Mononuclear cell (primary cell): Measurements from ENCODE around the gene NRG2. TPM values are rescaled to one million over a fixed set of nuclear protein-coding genes. Genes with fewer than 3 reads are reported as not detected.

ENCODE experiments used
- H3K27me3 ChIP-seq: 2 replicates; pipeline ENCODE4 v1.6.0; 2011; ENCODE audit warnings: low read length, control low read depth; ENCODE audit not compliant: insufficient read depth
- H3K4me1 ChIP-seq: 2 replicates; pipeline ENCODE4 v1.5.1; 2011; ENCODE audit warnings: mild to moderate bottlenecking, low read length, control low read depth; ENCODE audit not compliant: insufficient read depth
- H3K4me3 ChIP-seq: 2 replicates; pipeline ENCODE4 v1.5.1; 2011; ENCODE audit warnings: mild to moderate bottlenecking, low read length, moderate library complexity
- H3K9me3 ChIP-seq: 2 replicates; pipeline ENCODE4 v1.5.1; 2011; ENCODE audit warnings: low read depth, mild to moderate bottlenecking, control low read depth, low read length
- total RNA-seq: library from RNA; depleted of rRNA; stranded (reverse); fragments of >200 nt; gene quantifications from one replicate; pipeline ENCODE4 v1.2.3, GENCODE V29; 2012

NRG2 gene
- total RNA-seq, 1 donor, result 0.10 TPM

DNA sequence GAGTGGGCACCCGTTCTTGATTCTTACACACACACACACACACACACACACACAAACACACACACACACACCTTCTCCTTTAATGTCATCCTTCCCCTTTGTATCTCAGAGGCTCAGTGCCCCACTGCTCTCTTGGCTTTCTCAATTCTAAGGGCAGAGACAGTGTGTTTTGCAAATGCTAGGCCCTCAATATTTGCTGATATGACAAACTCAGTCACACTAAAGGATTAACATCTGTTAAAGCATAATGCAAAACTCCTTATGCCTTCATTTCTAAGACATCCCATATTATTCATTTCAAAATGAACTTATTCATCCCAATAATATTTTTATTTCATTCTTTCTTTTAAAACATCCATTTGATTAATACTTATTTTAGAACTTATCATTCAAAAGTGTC lies 8.9 kb upstream of the NRG2 start:
- peaks cover 68% of the 10 kb centered on the region for H3K27me3 ChIP-seq
- no peak overlapping the region for H3K4me3 ChIP-seq
- no peaks in the 10 kb centered on the region for H3K9me3 ChIP-seq
- no peaks in the 10 kb centered on the region for H3K4me1 ChIP-seq

GRCh38 chr5:140049713-140050112 lies 6.6 kb upstream of the NRG2 start:
- Histone ChIP-seq H3K27me3 (peaks cover 64% of the 10 kb centered on the region), H3K9me3 (no peaks in the 10 kb centered on the region), H3K4me3 (no peak overlapping the region), H3K4me1 (no peaks in the 10 kb centered on the region)

- no peaks in the 10 kb centered on the region for H3K4me1 ChIP-seq
- H3K9me3 ChIP-seq, result no peaks in the 10 kb centered on the region
- H3K27me3 ChIP-seq, result peaks cover 64% of the 10 kb centered on the region
- no peak overlapping the region for H3K4me3 ChIP-seq
These were observed 6.1 kb upstream of the NRG2 start for GRCh38 chr5:140049205-140049604.

DNA sequence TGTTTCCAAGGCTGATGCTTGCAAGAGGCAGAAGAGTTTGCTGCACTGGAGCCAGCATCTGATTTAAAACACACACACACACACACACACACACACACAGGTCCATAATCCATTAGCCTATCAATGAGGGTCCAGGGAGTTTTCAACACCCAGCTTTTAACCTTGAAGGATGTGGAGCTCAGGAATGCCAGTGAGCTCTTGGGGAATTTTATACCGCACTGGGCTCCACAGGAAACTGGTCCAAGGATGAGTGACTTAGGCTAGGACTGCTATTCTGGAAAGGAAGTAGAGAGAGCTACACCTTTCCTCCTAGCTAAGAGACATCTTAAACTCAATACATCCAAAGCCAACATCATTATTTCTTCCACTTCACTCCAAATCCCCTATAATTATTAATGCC lies 942 bp upstream of the NRG2 start:
- Histone ChIP-seq H3K4me3 (no peak overlapping the region), H3K4me1 (peaks cover 23% of the 10 kb centered on the region), H3K9me3 (no peaks in the 10 kb centered on the region), H3K27me3 (peaks cover 87% of the 10 kb centered on the region)

DNA sequence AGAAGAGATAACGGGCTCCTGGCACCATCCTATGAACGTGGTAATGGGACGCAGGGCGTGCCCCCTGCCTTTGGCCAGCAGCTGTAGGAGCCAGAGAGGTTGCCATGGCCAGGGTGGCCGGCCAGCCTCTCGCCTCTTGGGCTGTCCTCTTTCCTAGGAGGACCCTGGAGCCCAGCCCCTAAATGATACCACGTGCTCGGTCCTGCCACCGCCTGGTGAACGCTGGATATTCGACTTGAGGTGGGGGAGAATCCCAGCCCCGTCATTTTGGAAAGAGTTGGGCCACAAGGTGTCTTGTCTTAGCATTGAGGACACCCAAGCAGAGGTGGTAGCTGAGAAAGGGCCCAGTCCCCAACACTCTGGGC lies 391 bp upstream of the NRG2 start:
- peaks cover 26% of the 10 kb centered on the region for H3K4me1 ChIP-seq
- H3K27me3 ChIP-seq, result peaks cover 84% of the 10 kb centered on the region
- H3K4me3 ChIP-seq, result peak overlapping the region; percentile 6
- H3K9me3 ChIP-seq, result no peaks in the 10 kb centered on the region

DNA sequence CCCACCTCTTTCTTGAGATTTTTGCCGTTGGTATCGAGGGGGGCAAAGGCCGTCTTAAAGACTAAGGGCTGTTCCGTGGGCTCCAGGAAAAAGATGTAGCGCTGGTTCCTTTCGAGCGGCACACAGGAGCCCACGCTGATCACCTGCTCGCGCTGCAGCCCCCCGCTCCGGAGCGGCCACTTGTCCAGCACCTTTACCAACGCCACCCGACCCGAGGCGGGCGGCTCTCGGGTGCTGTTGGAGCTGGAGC lies 781 bp downstream of the NRG2 start:
- Histone ChIP-seq H3K27me3 (peaks cover 84% of the 10 kb centered on the region), H3K4me3 (no peak overlapping the region), H3K9me3 (no peaks in the 10 kb centered on the region), H3K4me1 (peaks cover 28% of the 10 kb centered on the region)

GRCh38 chr5:140041492-140042392 lies 1.4 kb downstream of the NRG2 start:
- Histone ChIP-seq H3K27me3 (peaks cover 85% of the 10 kb centered on the region), H3K4me1 (peaks cover 28% of the 10 kb centered on the region), H3K9me3 (no peaks in the 10 kb centered on the region), H3K4me3 (no peak overlapping the region)

DNA sequence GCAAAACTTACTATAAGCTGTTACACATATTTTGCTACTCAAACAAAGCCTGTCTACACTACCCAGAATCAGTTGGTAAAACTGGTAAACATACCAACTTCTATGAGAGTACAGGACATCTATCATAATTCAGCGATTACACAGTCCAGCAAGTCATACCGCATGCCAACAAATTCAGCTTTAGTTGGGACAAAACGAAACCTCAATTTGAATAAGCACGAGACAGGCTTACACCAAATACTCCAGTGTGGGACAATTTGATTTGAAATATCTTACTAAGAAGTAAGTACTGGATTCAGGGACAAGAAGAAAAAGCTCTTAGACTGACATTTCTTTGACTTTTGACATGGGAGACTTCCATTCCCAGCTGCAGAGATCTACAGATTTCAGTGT lies 2.0 kb downstream of the NRG2 start:
- H3K27me3 ChIP-seq, result peaks cover 88% of the 10 kb centered on the region

GRCh38 chr5:140040358-140040757 lies 2.7 kb downstream of the NRG2 start:
- peaks cover 88% of the 10 kb centered on the region for H3K27me3 ChIP-seq
- H3K4me3 ChIP-seq, result no peak overlapping the region
- H3K9me3 ChIP-seq, result no peaks in the 10 kb centered on the region
- peaks cover 28% of the 10 kb centered on the region for H3K4me1 ChIP-seq

More for the DNA sequence above, 2.0 kb downstream of the NRG2 start:
- Histone ChIP-seq H3K4me1 (peaks cover 28% of the 10 kb centered on the region), H3K4me3 (no peak overlapping the region), H3K9me3 (no peaks in the 10 kb centered on the region)

DNA sequence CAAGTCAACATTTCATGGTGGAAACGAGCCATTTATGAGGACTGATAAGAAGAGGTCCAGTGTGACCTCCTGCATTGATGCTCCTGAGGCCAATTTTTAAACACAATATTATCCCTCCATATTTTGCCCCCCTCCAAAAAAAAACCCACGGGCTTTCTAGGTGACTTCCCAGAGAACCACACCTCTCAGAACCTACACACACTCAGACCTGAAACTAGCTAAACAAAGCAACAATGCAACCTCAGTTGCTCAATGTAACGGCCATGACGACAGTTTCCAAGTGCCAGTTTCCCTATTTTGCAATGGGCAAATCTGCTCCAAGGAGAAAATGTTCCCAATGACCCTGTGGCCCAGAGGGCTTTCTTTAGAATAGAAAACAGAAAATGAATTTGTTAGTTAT lies 3.5 kb downstream of the NRG2 start:
- Histone ChIP-seq H3K4me1 (peaks cover 28% of the 10 kb centered on the region), H3K9me3 (no peaks in the 10 kb centered on the region), H3K4me3 (no peak overlapping the region), H3K27me3 (peaks cover 87% of the 10 kb centered on the region)

DNA sequence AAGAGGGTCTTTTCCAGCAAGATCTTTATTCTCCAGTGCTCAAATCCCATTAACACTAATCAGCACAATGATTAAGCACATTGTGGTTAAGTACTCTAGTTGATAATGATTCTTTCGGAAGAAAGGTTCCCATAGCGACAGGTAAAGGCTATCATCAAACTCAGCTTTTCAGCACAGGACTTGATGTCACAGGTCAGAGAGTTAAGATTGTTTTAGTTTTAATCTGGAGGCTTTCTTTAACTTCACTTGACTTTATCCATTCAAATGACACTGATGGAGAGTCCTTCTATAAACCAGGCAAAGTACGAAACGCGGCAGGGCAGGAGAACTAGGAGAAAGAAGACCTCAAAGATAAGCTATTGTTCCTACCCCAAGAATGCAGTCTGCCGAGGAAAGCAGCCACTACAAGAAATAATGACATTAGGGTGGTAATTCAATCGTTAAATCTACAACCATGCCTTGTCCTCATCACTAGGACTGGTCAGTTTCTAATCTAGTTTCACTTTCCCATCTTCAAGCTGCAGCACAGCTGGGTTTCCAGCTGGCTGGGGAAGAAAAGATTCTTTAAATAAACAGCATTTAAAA lies 4.6 kb downstream of the NRG2 start:
- H3K4me1 ChIP-seq, result peaks cover 21% of the 10 kb centered on the region
- peaks cover 86% of the 10 kb centered on the region for H3K27me3 ChIP-seq
- no peak overlapping the region for H3K4me3 ChIP-seq
- no peaks in the 10 kb centered on the region for H3K9me3 ChIP-seq

GRCh38 chr5:140037012-140037411 lies 6.1 kb downstream of the NRG2 start:
- peaks cover 87% of the 10 kb centered on the region for H3K27me3 ChIP-seq
- no peaks in the 10 kb centered on the region for H3K9me3 ChIP-seq
- no peak overlapping the region for H3K4me3 ChIP-seq
- peaks cover 10% of the 10 kb centered on the region for H3K4me1 ChIP-seq

GRCh38 chr5:140035881-140036280 lies 7.2 kb downstream of the NRG2 start:
- no peaks in the 10 kb centered on the region for H3K9me3 ChIP-seq
- H3K4me1 ChIP-seq, result peaks cover 10% of the 10 kb centered on the region
- no peak overlapping the region for H3K4me3 ChIP-seq
- H3K27me3 ChIP-seq, result peaks cover 84% of the 10 kb centered on the region

- Histone ChIP-seq H3K9me3 (no peaks in the 10 kb centered on the region), H3K27me3 (peaks cover 72% of the 10 kb centered on the region), H3K4me3 (no peak overlapping the region), H3K4me1 (no peaks in the 10 kb centered on the region)
These were observed 9.9 kb downstream of the NRG2 start for GRCh38 chr5:140033037-140033760.

DNA sequence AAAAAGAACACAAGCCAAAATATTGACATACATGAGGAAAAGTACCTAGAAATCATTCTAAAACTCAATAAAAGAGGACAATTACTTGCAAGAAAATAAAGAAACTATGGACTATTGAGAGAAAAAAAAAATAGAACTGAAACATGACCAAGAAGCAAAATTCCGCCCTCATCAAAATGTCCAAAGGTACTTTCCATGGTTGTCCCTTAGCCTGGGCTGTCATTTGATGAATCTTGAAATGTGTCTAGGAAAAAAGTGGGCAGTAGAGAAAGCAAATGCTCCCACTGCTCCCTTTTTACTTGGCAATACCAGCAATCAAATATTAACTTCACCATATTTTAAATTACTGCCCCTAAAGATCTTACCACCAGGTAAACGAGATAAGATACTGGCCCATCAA lies 10.8 kb downstream of the NRG2 start:
- Histone ChIP-seq H3K4me1 (no peaks in the 10 kb centered on the region), H3K9me3 (no peaks in the 10 kb centered on the region), H3K27me3 (peaks cover 68% of the 10 kb centered on the region), H3K4me3 (no peak overlapping the region)
